ENCODE data around the gene SCARF2. TPM values are rescaled to one million over a fixed set of nuclear protein-coding genes. Genes with fewer than 3 reads are reported as not detected.
"Not testable (repeated sequence)": the region's sequence is repeated elsewhere in the genome, so short reads cannot be mapped to it uniquely, and the experiment has no call there.

Gene SCARF2
- total RNA-seq, 1 donor from 2014 or later = 23.4 TPM

- no peak for TF ChIP-seq CTCF (conservative IDR thresholded peaks at IDR 0.05)
- H3K9me3 Mint-ChIP-seq = peaks cover 5% of the 10 kb centered on the region
Measured at GRCh38 chr22:20479612-20480196, 42.1 kb upstream of the SCARF2 start.

GRCh38 chr22:20478059-20478458, 40.4 kb upstream of the SCARF2 start:
- H3K27me3 Mint-ChIP-seq (ENCODE audit: low read depth); H3K9me3 Mint-ChIP-seq; H3K27ac Mint-ChIP-seq (ENCODE audit: unreplicated experiment); DNase-seq (ENCODE audit: low read depth, low spot score); H3K4me1 Mint-ChIP-seq; H3K4me3 Mint-ChIP-seq: not testable (repeated sequence)
- H3K36me3 Mint-ChIP-seq (ENCODE audit: low read depth) = peaks cover 23% of the 10 kb centered on the region

More at GRCh38 chr22:20479612-20480196, 42.1 kb upstream of the SCARF2 start:
- H3K27ac Mint-ChIP-seq (ENCODE audit: unreplicated experiment) = no peak overlapping the region
- no peaks in the 10 kb centered on the region for H3K4me1 Mint-ChIP-seq
- no peak overlapping the region for H3K4me3 Mint-ChIP-seq
- H3K36me3 Mint-ChIP-seq (ENCODE audit: low read depth) = peaks cover 30% of the 10 kb centered on the region
- no peaks in the 10 kb centered on the region for H3K27me3 Mint-ChIP-seq (ENCODE audit: low read depth)
- DNase-seq (ENCODE audit: low read depth, low spot score) = no peak

GRCh38 chr22:20475569-20475968, 37.9 kb upstream of the SCARF2 start:
- DNase-seq (ENCODE audit: low read depth, low spot score); H3K9me3 Mint-ChIP-seq; H3K4me1 Mint-ChIP-seq; H3K27me3 Mint-ChIP-seq (ENCODE audit: low read depth); H3K27ac Mint-ChIP-seq (ENCODE audit: unreplicated experiment); H3K4me3 Mint-ChIP-seq: not testable (repeated sequence)
- H3K36me3 Mint-ChIP-seq (ENCODE audit: low read depth) = peaks cover 20% of the 10 kb centered on the region

GRCh38 chr22:20475115-20475436, 37.5 kb upstream of the SCARF2 start:
- peaks cover 4% of the 10 kb centered on the region for H3K9me3 Mint-ChIP-seq
- DNase-seq (ENCODE audit: low read depth, low spot score) = no peak
- H3K27ac Mint-ChIP-seq (ENCODE audit: unreplicated experiment) = no peak overlapping the region

GRCh38 chr22:20472629-20473442, 35.2 kb upstream of the SCARF2 start:
- Mint-ChIP-seq H3K9me3 (no peaks in the 10 kb centered on the region), H3K27ac (ENCODE audit: unreplicated experiment) (no peak overlapping the region)

More at GRCh38 chr22:20475115-20475436, 37.5 kb upstream of the SCARF2 start:
- no peak overlapping the region for H3K4me3 Mint-ChIP-seq
- H3K36me3 Mint-ChIP-seq (ENCODE audit: low read depth) = peaks cover 17% of the 10 kb centered on the region
- TF ChIP-seq CTCF (conservative IDR thresholded peaks at IDR 0.05) = no peak
- H3K4me1 Mint-ChIP-seq = no peaks in the 10 kb centered on the region
- H3K27me3 Mint-ChIP-seq (ENCODE audit: low read depth) = no peaks in the 10 kb centered on the region

More at GRCh38 chr22:20472629-20473442, 35.2 kb upstream of the SCARF2 start:
- no peak for TF ChIP-seq CTCF (conservative IDR thresholded peaks at IDR 0.05)
- Mint-ChIP-seq H3K4me1 (no peaks in the 10 kb centered on the region), H3K27me3 (ENCODE audit: low read depth) (no peaks in the 10 kb centered on the region), H3K36me3 (ENCODE audit: low read depth) (peaks cover 10% of the 10 kb centered on the region), H3K4me3 (no peak overlapping the region)
- DNase-seq (ENCODE audit: low read depth, low spot score) = no peak

Data from neural crest cell (in vitro differentiated cells).